HG03432 (cell line): ENCODE data around the gene NRG2.

Experiments
- ATAC-seq: cut with Tn5 transposase; IDR thresholded peaks from one replicate; pipeline ENCODE4 v1.9.1; 2021; ENCODE audit warnings: mild to moderate bottlenecking, moderate library complexity; ENCODE audit not compliant: unreplicated experiment

The NRG2 gene

DNA sequence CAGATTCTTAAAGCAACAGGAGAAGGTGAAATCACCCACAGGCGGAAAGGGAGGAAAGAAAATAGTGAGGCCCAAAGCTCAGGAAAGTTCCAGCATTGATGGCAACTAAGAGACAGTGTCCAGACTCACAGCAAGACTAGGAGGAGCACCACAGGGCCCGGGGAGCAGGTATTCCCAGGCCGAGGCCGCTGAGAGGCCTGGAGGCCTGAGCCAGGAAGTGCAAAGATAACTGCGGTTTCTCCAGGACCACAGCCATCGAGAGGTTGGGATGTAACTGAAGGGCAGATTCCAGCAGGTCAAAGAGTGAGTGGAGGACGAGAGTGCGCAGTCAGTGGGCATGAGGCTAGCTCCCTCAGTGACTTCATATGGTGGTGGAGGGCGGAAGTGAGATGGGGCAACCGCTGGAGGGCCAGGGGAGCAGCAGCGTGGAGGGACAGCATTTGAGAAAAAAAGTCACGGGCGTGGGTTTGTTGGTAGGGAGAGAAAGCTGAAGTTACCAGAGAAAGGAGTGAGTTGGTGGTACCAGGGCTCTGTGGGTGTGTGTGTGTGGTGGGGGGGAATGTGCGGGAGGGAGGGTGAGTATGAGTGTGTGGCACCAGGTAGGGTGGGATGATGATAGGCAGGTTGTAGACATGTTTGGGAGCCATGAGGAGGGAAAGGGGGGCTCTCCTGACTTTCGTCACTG, 157.8 kb downstream of the NRG2 start:
- ATAC-seq: no peak

DNA sequence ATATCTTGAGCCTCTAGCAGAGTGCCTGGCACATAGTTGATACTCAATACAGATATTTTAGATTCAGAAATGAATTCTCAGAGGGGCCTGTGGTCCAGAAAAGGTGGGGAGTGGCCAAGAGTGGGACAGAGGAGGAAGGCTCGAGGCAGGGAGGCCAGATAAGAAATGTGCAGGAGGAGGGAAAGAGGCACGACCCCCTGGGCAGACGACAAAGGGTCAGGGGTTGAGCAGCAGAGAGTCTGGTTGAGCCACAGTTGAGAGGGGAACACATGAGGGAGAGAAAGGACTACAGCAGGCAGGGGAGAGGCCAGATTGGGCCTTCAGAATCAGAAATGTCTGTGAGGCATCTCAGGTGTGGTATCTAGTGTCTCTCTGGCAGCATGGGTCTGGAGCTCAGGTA, 158.4 kb downstream of the NRG2 start:
- no peak for ATAC-seq

DNA sequence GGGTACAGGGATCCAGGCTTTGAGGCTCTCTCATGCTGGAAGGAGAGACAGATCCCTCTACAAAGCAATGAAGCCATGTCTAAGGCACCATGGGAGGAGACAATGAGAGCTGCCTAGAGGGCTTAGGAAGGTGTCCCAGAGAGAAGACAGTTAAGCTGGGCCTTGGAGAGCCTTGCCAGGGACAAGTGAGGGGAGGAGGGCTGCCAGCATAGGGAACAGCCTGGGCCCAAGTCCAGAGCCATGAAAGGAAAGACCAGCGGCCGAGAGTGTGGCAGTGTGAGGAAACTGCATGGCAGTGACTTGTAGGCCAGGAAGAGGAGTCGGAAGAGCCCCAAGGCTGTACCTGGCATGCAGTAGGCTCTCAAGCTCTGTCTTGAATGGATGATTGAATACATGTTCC, 159.0 kb downstream of the NRG2 start:
- no peak for ATAC-seq

DNA sequence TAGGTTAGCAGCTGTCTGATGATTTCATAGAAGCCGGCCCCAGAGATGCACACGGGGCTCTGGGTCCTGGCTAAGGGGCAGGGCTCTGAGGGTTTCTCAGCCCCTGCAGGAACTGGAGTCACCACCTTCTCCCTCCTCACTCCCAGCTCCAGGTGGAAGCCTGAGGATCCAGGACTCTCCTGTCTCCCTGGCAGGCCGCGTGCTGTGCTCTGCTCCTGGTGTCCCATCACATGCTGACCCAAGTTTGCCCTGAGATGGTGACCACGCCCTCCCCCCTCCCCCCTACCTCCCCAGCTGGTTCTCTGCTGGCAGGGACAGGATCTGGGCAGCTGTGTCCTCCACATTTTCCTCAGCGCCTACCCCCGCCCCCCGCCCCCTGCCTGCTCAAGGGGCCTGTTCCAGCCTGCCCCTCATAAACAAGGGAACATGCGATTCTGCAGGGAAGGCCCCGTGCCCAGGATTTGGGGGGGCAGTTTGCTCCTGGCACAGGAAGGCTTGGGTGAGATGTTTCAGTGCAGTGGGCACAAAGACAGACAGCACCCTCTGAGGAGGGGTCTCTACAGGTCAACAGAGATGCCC, 160.0 kb downstream of the NRG2 start:
- ATAC-seq: no peak

DNA sequence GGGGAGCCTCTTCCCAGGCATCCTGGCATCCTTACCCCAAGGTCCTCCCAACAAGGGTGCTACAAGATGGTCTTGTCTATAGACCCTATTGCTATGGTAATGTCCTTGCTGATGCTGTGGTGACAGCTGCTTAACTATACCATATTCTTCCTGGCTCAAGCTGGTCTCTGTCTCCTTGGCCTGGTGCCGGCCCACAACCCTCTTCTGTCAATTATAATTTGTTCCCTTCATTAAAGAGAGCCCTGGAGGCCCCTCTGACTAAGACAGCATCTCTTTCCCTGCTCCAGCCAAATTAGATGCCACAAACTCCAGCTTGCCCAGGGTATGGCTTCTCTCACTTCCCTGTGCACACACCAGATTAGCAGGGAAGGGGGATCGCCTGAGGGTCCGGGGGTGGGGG, 160.8 kb downstream of the NRG2 start:
- ATAC-seq: no peak

DNA sequence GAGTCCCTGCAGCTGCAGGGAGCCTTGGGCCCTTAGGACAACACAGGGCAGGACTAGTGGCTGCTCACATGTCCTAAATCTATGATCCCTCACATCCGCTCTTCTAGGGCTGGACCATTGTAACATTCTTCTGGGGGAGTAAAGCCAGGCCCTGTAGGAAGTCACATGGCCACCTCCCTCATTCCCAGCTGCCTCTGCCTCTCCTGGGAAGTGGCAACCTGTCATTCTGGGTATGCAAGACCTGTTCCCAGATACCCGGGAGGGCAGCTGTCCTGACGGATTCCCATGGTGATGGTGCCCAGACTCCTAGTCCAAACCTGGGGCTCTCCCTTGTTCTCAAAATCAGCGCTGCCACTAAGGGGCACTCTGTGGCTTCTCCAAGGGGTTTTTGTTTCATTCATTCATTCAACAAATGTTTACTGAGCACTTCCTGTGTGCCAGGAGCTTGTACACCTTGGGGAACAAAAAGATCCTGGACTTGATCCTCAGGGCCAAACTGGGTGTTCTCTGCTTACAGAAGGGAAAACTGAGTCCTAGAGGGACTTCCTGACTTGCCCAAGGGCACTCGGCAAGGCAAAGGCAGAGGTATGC, 161.9 kb downstream of the NRG2 start:
- no peak for ATAC-seq

DNA sequence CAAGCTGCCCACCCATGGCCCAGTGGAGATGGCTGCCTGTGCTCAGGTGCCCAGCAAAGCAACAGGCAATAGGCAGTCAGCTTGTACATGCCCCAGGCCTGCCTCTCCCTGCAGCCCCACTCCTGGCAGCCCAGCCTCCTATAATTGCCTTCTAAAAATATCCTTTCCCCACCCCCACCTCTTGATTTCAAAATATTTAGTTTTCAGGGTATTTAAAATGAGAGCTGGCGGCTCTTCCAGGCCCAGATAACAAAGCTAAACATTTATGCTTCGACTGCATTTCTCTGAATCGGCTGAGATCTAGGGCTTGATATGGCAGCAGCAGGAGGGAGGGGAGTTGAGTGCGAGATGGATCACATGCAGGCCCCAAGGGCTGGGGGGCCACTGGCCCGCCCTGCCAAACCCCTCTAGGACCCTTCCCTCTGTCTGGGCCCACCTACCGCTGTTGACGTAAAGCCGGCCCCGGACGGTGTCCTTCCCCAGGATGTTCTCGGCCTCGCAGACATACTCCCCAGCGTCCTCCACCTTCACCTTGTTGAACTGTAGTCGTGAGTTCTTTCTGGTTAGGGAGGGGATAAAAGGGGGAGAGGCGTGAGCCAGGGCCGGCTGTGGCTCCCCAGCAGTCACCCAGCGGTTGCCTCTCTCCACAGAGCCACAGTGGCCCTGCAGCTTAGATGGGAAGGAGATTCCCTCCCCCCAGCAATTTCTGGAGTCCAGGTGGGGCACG, 162.5 kb downstream of the NRG2 start:
- no peak for ATAC-seq

- ATAC-seq: no peak
These were observed 165.0 kb downstream of the NRG2 start for GRCh38 chr5:139878093-139878492.

DNA sequence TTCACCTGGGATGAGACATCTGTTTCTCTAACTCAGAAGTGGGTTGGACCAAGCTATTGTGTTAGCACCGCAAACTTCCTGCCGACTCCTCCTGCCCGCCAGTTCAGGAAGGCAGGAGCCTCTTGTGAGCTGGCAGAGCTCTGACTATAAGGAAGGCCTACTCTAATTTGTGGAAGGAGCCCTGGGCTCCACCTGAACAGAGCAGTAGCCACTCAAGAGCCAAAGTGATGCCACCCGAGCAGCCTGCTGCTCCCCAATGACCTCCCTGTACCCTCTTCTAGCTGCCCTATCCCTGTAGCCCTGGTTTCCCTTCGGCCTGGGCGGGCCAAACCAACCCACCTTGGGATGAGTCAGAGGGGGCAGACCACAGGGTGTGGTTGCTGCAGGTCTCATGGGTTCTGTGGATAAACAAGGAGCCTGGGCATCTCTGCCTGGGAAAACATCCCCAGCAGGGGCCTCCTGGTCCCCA, 165.9 kb downstream of the NRG2 start:
- no peak for ATAC-seq

DNA sequence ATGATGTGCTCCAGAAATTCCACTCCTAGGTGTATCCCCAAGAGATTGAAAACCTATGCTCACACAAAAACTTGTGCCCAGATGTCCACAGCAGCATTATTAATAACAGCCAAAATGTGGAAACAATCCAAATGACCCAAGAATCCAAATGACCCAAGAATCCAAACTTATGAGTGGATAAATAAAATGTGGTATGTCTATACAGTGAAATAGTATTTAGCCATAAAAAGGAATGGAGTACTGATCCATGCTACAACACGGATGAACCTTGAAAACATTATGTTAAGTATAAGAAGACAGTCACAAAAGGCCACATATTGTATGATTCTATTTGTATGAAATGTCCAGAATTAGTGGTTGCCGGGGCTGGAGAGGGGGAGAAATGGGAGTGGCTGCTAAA, 167.1 kb downstream of the NRG2 start:
- ATAC-seq: no peak

- ATAC-seq: no peak
These were observed 170.0 kb downstream of the NRG2 start for GRCh38 chr5:139872851-139873794.

- no peak for ATAC-seq
These were observed 170.9 kb downstream of the NRG2 start for GRCh38 chr5:139872052-139872766.

- ATAC-seq: no peak
These were observed 171.5 kb downstream of the NRG2 start for GRCh38 chr5:139871614-139872013.

DNA sequence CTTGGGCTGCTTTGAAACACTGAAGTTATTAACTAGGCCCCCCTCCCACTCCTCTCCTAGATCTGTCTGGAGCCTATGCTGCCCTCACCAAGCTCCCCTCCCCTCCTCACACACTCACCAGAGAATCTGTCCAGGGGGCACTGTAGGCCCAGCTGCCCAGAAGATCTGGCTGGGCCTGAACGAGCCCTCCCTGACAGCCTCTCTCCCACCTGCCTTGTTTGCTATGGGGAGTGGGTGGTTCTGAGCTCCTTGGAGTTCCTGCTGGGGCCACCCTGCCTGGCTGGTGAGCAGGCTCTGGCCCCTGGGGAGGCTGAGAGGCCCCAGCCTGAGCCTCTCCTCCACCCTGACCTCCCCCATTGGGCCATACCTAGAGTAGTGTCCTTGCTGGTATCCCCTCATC, 172.4 kb downstream of the NRG2 start:
- ATAC-seq: no peak

GRCh38 chr5:139869042-139869790, 173.9 kb downstream of the NRG2 start:
- no peak for ATAC-seq

GRCh38 chr5:139867581-139867980, 175.5 kb downstream of the NRG2 start:
- no peak for ATAC-seq

- ATAC-seq: no peak
These were observed 176.0 kb downstream of the NRG2 start for GRCh38 chr5:139867109-139867508.

GRCh38 chr5:139864716-139865483, 178.2 kb downstream of the NRG2 start:
- ATAC-seq: no peak
